Natural killer cell (primary cell): ENCODE results near the gene TAX1BP3. TPM values are rescaled to one million over a fixed set of nuclear protein-coding genes. Genes with fewer than 3 reads are reported as not detected.

Experiments
- ATAC-seq, 3 donors: fragments of 150-1000 bp in 2 of 3; fragments of 200-7000 bp in 1 of 3; cut with Tn5 transposase; 1 replicate in 1 of 3; 2 replicates in 2 of 3; pipeline ENCODE4 v1.10.0; 2021; ENCODE audit warnings: mild to moderate bottlenecking in 2 of 3, moderate library complexity in 2 of 3
- DNase-seq, 2 donors: peaks; one replicate each; pipeline versions ENCODE4 v3.0.0 to v3.0.0-alpha.2; 2013 to 2021; ENCODE audit warnings: mixed read lengths in 1 of 2
- H3K27ac ChIP-seq: one replicate; pipeline ENCODE4 v1.5.1; 2013; ENCODE audit warnings: mild to moderate bottlenecking, low read length
- H3K27me3 ChIP-seq: one replicate; pipeline ENCODE4 v1.6.1; 2013; ENCODE audit warnings: low read length; ENCODE audit not compliant: control insufficient read depth, insufficient read depth
- H3K36me3 ChIP-seq: one replicate; pipeline ENCODE4 v1.6.1; 2013; ENCODE audit warnings: low read length; ENCODE audit not compliant: control insufficient read depth, insufficient read depth
- H3K4me1 ChIP-seq: one replicate; pipeline ENCODE4 v1.6.1; 2013; ENCODE audit warnings: low read length; ENCODE audit not compliant: control insufficient read depth, insufficient read depth
- H3K4me3 ChIP-seq: one replicate; pipeline ENCODE4 v1.5.1; 2013; ENCODE audit warnings: low read length
- H3K9me3 ChIP-seq: one replicate; pipeline ENCODE4 v1.6.1; 2013; ENCODE audit warnings: low read length; ENCODE audit not compliant: control insufficient read depth, insufficient read depth
- H3K27ac Mint-ChIP-seq, 2 donors: one replicate each; pipeline ENCODE4 v1.8.0; 2022; ENCODE audit warnings: mild to moderate bottlenecking in 2 of 2, mixed read lengths in 2 of 2, moderate library complexity in 1 of 2
- H3K27me3 Mint-ChIP-seq, 2 donors: one replicate each; pipeline ENCODE4 v1.8.0; 2022; ENCODE audit warnings: low read depth in 2 of 2, mixed read lengths in 2 of 2
- H3K36me3 Mint-ChIP-seq: one replicate; pipeline ENCODE4 v1.8.0; 2022; ENCODE audit warnings: mixed read lengths
- H3K4me1 Mint-ChIP-seq, 2 donors: one replicate each; pipeline ENCODE4 v1.8.0; 2022; ENCODE audit warnings: mixed read lengths in 2 of 2
- H3K4me3 Mint-ChIP-seq: one replicate; pipeline ENCODE4 v1.8.0; 2022; ENCODE audit warnings: mild to moderate bottlenecking, moderate library complexity, mixed read lengths
- H3K9me3 Mint-ChIP-seq, 2 donors: one replicate each; pipeline ENCODE4 v1.8.0; 2022; ENCODE audit warnings: mixed read lengths in 2 of 2
- CTCF ChIP-seq: fragments of 200-600 bp; IDR thresholded peaks from one replicate; pipeline ENCODE4 v1.8.0; 2022; ENCODE audit warnings: antibody characterized with exemption
- WGBS: methylation state at CpG from one replicate; pipeline ENCODE4 v1.1.7; 2013; ENCODE audit warnings: missing lambda C conversion rate; ENCODE audit not compliant: insufficient coverage; 5-methylcytosine and 5-hydroxymethylcytosine counted together
- intact Hi-C: fragments of 100-400 bp; cut with micrococcal nuclease; formaldehyde crosslinking; loops from one replicate; pipeline ENCODE4 v1.14.2; 2022
- total RNA-seq, 4 donors: library from RNA; stranded (reverse); fragments of 120-200 nt in 1 of 4; gene quantifications; one replicate each; pipeline versions ENCODE4 v1.2.3 to v1.2.4, GENCODE V29; 2013 to 2022

TAX1BP3 gene
- total RNA-seq, 3 donors from 2014 or later (not counting 1 experiment from before 2014, with no cell fraction given) = 15.1 to 17.0 (median 16.3) TPM

- TF ChIP-seq CTCF = no peak
- Histone ChIP-seq H3K9me3 (no peaks in the 10 kb centered on the region), H3K4me3 (no peak overlapping the region), H3K4me1 (no peaks in the 10 kb centered on the region), H3K36me3 (no peaks in the 10 kb centered on the region), H3K27me3 (no peaks in the 10 kb centered on the region), H3K27ac (no peak overlapping the region)
- Mint-ChIP-seq H3K27me3 (no peaks in the 10 kb centered on the region), H3K4me1 (no peaks in the 10 kb centered on the region), H3K4me3 (no peak overlapping the region), H3K36me3 (no peaks in the 10 kb centered on the region), H3K27ac (no peak overlapping the region), H3K9me3 (no peaks in the 10 kb centered on the region)
- 94% methylated on average over 22 of the region's 22 CpGs for WGBS
- intact Hi-C loops = no loop called here
- no peak for DNase-seq
- ATAC-seq = no peak
Measured at GRCh38 chr17:3659541-3660111, 8.8 kb downstream of the TAX1BP3 start.

GRCh38 chr17:3658784-3659449, 9.5 kb downstream of the TAX1BP3 start:
- no peaks in the 10 kb centered on the region for H3K9me3 ChIP-seq
- intact Hi-C loops = no loop called here
- DNase-seq = no peak
- H3K27ac ChIP-seq = no peak overlapping the region
- TF ChIP-seq CTCF = no peak
- no peaks in the 10 kb centered on the region for H3K4me1 ChIP-seq
- Mint-ChIP-seq H3K27me3 (no peaks in the 10 kb centered on the region), H3K36me3 (no peaks in the 10 kb centered on the region), H3K9me3 (no peaks in the 10 kb centered on the region), H3K4me3 (no peak overlapping the region), H3K27ac (no peak overlapping the region), H3K4me1 (no peaks in the 10 kb centered on the region)
- H3K36me3 ChIP-seq = no peaks in the 10 kb centered on the region
- whole genome bisulfite sequencing = 85% methylated on average over 22 of the region's 22 CpGs
- H3K27me3 ChIP-seq = no peaks in the 10 kb centered on the region
- H3K4me3 ChIP-seq = no peak overlapping the region
- no peak for ATAC-seq

GRCh38 chr17:3657874-3658783, 10.2 kb downstream of the TAX1BP3 start:
- intact Hi-C loops = no loop called here
- WGBS = 91% methylated on average over 42 of the region's 42 CpGs
- no peak for ATAC-seq

More at GRCh38 chr17:3657874-3658783, 10.2 kb downstream of the TAX1BP3 start:
- no peak for TF ChIP-seq CTCF
- H3K27me3 ChIP-seq = no peaks in the 10 kb centered on the region
- no peak for DNase-seq
- no peak overlapping the region for H3K4me3 ChIP-seq
- no peaks in the 10 kb centered on the region for H3K27me3 Mint-ChIP-seq
- H3K4me3 Mint-ChIP-seq = no peak overlapping the region
- H3K36me3 ChIP-seq = no peaks in the 10 kb centered on the region
- no peaks in the 10 kb centered on the region for H3K9me3 Mint-ChIP-seq
- no peak overlapping the region for H3K27ac ChIP-seq
- H3K9me3 ChIP-seq = no peaks in the 10 kb centered on the region
- no peaks in the 10 kb centered on the region for H3K4me1 ChIP-seq
- no peak overlapping the region for H3K27ac Mint-ChIP-seq
- no peaks in the 10 kb centered on the region for H3K4me1 Mint-ChIP-seq
- H3K36me3 Mint-ChIP-seq = no peaks in the 10 kb centered on the region
